HG02973 (cell line): Measurements from ENCODE around the gene JCAD.
"Not testable (repeated sequence)": the region's sequence is repeated elsewhere in the genome, so short reads cannot be mapped to it uniquely, and the experiment has no call there.

Experiments used
- ATAC-seq: cut with Tn5 transposase; IDR thresholded peaks from one replicate; pipeline ENCODE4 v1.9.1; 2021; ENCODE audit warnings: moderate library complexity; ENCODE audit not compliant: unreplicated experiment

The JCAD gene

GRCh38 chr10:29991382-29991781 is 68.0 kb downstream of the JCAD start:
- no peak for ATAC-seq

- ATAC-seq = no peak
Observed at GRCh38 chr10:29987471-29987870, 71.9 kb downstream of the JCAD start.

- no peak for ATAC-seq
Observed at GRCh38 chr10:29982997-29983648, 76.3 kb downstream of the JCAD start.

- no peak for ATAC-seq
Observed at GRCh38 chr10:29981510-29981909, 77.9 kb downstream of the JCAD start.

- ATAC-seq = no peak
Observed at GRCh38 chr10:29980084-29980483, 79.3 kb downstream of the JCAD start.

DNA sequence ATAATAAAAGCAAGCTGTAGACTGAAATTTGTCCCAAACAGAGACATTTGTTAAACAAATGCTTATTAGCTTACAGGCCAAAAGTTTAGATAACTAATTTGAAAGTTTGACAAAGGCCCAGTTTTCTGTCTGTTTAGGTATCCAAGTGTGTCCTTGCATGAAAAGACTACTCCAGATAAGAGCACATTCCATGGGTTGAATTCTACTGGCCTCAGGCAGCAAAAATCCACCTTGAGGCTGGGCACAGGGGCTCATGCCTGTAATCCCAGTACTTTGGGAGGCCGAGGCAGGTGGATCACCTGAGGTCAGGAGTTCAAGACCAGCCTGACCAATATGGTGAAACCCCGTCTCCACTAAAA is 80.0 kb downstream of the JCAD start:
- ATAC-seq = not testable (repeated sequence)

DNA sequence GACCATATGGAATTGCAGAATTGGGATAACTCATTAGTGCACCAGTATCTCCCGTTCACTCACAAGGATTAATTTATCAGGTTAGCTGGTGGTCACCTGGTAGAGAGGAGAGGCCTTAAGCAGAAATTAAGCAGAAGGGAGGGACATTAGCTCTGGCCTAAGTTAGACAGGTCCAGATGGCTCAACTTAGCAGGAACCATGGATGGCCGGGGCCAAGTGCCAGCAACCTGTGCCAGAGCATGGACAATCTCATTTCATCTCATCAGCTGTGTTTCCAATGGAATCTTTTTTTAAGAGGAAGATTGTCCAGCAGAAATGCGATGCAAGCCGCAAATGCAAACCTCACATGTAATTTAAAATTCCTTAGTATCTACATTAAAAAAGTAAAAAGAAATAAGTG is 82.2 kb downstream of the JCAD start:
- no peak for ATAC-seq

DNA sequence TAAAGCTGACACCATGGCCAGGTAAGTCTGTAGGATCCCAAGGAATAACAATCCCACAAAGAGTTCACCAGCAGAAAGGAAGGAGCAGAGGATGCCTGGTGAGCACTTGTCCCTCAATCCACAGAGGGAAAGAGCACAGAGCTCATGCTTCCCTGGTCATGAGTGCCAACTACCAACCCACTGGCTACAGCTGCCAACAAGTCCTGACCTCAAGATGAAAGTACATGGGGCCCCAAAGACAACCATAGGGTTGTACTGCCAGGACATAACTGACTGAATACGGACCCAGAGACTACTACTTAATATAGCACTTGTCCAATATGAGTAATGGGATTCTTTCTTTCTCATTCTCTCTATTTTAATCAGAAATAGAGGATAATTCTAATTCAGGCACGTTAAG is 83.3 kb downstream of the JCAD start:
- no peak for ATAC-seq

DNA sequence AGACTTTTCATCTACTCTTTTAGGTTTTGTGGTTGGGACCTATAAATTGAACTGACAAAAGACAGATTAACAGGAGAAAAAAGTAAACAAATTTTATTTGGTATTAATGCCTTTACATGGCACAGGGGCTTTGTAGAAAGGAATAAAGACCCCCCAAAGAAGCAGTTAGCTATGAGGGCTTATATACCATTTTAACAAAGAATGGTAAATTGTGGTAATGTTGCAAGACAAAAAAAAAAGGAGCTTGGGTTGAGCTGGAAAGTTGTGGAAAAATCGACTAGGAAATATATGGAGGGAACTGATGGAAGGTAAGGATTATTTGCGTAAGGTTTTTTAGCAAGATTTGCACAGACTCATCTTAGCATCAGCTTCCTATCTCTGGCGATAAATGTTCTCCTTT is 84.6 kb downstream of the JCAD start:
- ATAC-seq = no peak

DNA sequence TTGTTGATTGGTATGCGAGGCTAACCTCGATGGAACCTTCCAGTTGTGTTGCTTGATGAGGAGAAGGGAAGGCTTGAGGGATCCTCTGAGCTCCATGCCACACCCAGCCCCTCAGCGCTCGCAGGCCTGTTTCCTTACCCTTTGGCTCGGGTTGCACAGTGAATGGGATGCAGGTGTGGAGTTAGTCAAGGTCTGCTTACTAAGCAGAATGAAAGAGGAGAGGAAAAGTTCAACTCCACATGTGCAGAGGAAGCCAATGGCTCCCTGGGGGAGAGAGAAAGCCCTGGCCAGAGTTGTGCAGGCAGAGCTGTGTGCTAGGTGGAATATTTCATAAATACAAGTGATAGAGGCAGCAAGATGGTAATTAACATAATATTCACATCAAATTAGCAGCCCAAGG is 85.5 kb downstream of the JCAD start:
- no peak for ATAC-seq

DNA sequence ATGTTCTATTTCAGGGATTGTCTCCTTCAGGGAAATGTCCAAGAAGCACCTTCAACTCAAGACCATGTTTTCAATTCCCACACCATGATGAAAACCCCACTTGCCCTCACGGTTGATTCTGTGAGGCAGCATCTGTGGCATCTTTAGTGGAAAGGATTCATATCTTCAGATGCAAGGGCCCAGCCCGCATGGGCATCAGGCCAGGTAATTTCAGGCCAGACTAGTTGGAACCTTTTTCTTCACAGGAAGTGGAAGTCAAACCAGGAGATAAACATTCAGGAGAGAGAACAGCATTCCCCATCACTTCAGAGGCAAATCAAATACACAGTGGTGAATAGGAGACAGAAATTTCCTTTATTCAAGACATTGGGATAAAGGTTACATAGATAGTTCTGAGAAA is 88.8 kb downstream of the JCAD start:
- no peak for ATAC-seq

- ATAC-seq = no peak
Observed at GRCh38 chr10:29970012-29970396, 89.4 kb downstream of the JCAD start.

GRCh38 chr10:29969255-29970011 is 90.0 kb downstream of the JCAD start:
- no peak for ATAC-seq

GRCh38 chr10:29968585-29968984 is 90.8 kb downstream of the JCAD start:
- no peak for ATAC-seq

DNA sequence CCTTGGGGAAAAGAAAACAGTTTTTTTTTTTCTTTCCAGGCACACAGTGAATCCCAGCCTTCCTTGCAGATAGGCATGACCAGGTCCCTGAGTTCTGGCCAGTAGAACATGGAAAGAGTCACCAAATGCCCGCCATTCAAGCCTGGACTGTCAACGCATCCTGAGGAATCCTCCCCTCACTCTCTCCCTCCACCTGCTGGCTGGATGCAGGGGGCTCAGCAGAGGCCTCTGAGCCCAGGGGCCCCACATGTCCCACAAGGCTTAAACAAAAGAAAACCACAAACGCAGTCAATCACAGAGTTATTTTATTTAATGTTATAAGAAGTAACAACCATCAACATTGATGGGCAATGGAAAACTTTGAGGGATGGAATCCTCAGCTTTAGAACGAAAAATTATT is 93.1 kb downstream of the JCAD start:
- no peak for ATAC-seq
